Measurements from ENCODE around the gene ARL15.
"Not testable (repeated sequence)": the region's sequence is repeated elsewhere in the genome, so short reads cannot be mapped to it uniquely, and the experiment has no call there.

ARL15 gene

DNA sequence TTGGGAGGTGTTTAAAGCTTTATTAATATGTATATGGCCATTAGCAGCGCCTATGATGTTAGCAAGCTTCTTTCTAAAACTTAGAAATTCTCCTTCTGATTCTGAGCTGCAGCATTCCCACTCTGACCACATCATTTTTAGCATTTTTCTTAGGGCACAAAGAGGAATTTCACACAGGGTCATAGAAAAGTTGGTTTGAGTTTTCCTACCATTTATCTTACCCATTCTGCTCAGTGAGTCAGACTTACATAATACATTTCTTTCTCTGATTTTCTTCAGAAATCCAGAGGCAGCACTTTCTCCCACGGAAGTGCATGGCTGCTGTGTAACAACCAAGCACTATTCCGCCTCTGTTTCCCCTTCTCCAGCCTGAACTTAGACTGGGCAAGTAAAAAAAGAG is 246.6 kb downstream of the ARL15 start:
- DNase-seq (ENCODE audit: low spot score), result no peak
- H2AFZ ChIP-seq (ENCODE audit: low read length), result no peak overlapping the region
- no peak overlapping the region for H3K27ac ChIP-seq (replicated peaks; ENCODE audit: low read length)
- no peak overlapping the region for H3K14ac ChIP-seq (ENCODE audit: low read length)
- no peaks in the 10 kb centered on the region for H3K36me3 ChIP-seq (replicated peaks in 1 of 2; ENCODE audit: control insufficient read depth in 2 of 2, insufficient read depth in 2 of 2, low read length in 2 of 2)
- peaks cover 2 to 3% of the 10 kb centered on the region in 2 donors for H3K4me1 ChIP-seq (ENCODE audit: control insufficient read depth in 2 of 2, insufficient read depth in 1 of 2, low read depth in 1 of 2, low read length in 2 of 2)
- H3K23ac ChIP-seq (ENCODE audit: low read depth, low read length, poor library complexity), result no peak overlapping the region
- H3K4me2 ChIP-seq (ENCODE audit: insufficient read depth, low read length, poor library complexity, severe bottlenecking), result no peak overlapping the region
- H4K8ac ChIP-seq (ENCODE audit: low read depth, low read length), result no peak overlapping the region
- H3K18ac ChIP-seq (ENCODE audit: low read length), result no peak overlapping the region
- H2AK5ac ChIP-seq (ENCODE audit: low read depth, low read length), result no peak overlapping the region
- H3K9me3 ChIP-seq (replicated peaks in 1 of 2; ENCODE audit: control insufficient read depth in 2 of 2, insufficient read depth in 1 of 2, low read depth in 1 of 2, low read length in 2 of 2), result no peaks in the 10 kb centered on the region
- no peak overlapping the region for H3K4ac ChIP-seq (ENCODE audit: low read length)
- WGBS, 2 donors (ENCODE audit: extremely low coverage in 2 of 2, insufficient read length in 2 of 2, insufficient replicate concordance in 1 of 2), result no CpG with 5 or more reads among the region's 3 CpGs
- H3K9ac ChIP-seq (ENCODE audit: low read depth, low read length, poor library complexity), result no peak overlapping the region
- H4K91ac ChIP-seq (ENCODE audit: low read depth, low read length, poor library complexity), result no peak overlapping the region
- no peak overlapping the region for H2BK15ac ChIP-seq (ENCODE audit: low read length)
- no peak overlapping the region for H2BK120ac ChIP-seq (ENCODE audit: low read depth, low read length)
- no peaks in the 10 kb centered on the region for H3K79me1 ChIP-seq (ENCODE audit: low read depth, low read length)
- no peak overlapping the region for H2BK12ac ChIP-seq (ENCODE audit: low read length)
- H3K4me3 ChIP-seq (ENCODE audit: low read length in 2 of 2), result no peak overlapping the region
- no peaks in the 10 kb centered on the region for H3K27me3 ChIP-seq (ENCODE audit: control insufficient read depth in 3 of 3, insufficient read depth in 3 of 3, low read depth in 1 of 3, low read length in 3 of 3)
- H2BK5ac ChIP-seq (ENCODE audit: low read length), result no peak overlapping the region

DNA sequence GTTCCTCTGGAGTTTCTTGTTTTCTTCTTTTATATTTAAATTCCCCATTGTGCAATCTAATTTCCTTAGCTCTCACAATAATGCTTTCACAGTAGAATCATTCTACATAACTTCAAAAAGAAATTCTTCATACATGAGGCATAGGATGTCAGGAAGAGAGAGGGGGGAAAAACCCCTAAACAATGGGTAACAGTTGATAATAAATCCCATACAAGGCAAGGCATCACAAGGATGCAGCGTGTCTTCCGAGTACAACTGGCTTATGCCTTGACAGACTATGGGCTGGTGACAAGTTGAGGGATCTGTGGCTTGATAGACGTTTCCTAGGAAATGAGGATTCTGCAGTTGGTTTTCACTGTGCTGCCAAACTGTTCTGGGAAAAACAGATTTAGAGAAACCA is 247.4 kb downstream of the ARL15 start:
- Histone ChIP-seq H2AK5ac (ENCODE audit: low read depth, low read length) (no peak overlapping the region), H2BK120ac (ENCODE audit: low read depth, low read length) (no peak overlapping the region), H2AFZ (ENCODE audit: low read length) (no peak overlapping the region), H3K27ac (replicated peaks; ENCODE audit: low read length) (no peak overlapping the region), H2BK12ac (ENCODE audit: low read length) (no peak overlapping the region), H3K18ac (ENCODE audit: low read length) (no peak overlapping the region), H3K9me3 (replicated peaks in 1 of 2; ENCODE audit: control insufficient read depth in 2 of 2, insufficient read depth in 1 of 2, low read depth in 1 of 2, low read length in 2 of 2) (no peaks in the 10 kb centered on the region), H3K36me3 (replicated peaks in 1 of 2; ENCODE audit: control insufficient read depth in 2 of 2, insufficient read depth in 2 of 2, low read length in 2 of 2) (no peaks in the 10 kb centered on the region), H2BK5ac (ENCODE audit: low read length) (no peak overlapping the region), H3K4me1 (ENCODE audit: control insufficient read depth in 2 of 2, insufficient read depth in 1 of 2, low read depth in 1 of 2, low read length in 2 of 2) (peaks cover 2 to 3% of the 10 kb centered on the region in 2 donors), H3K23ac (ENCODE audit: low read depth, low read length, poor library complexity) (no peak overlapping the region), H4K91ac (ENCODE audit: low read depth, low read length, poor library complexity) (no peak overlapping the region), H3K79me1 (ENCODE audit: low read depth, low read length) (no peaks in the 10 kb centered on the region), H3K14ac (ENCODE audit: low read length) (no peak overlapping the region), H3K9ac (ENCODE audit: low read depth, low read length, poor library complexity) (no peak overlapping the region), H2BK15ac (ENCODE audit: low read length) (no peak overlapping the region), H4K8ac (ENCODE audit: low read depth, low read length) (no peak overlapping the region), H3K4ac (ENCODE audit: low read length) (no peak overlapping the region), H3K4me2 (ENCODE audit: insufficient read depth, low read length, poor library complexity, severe bottlenecking) (no peak overlapping the region), H3K27me3 (ENCODE audit: control insufficient read depth in 3 of 3, insufficient read depth in 3 of 3, low read depth in 1 of 3, low read length in 3 of 3) (no peaks in the 10 kb centered on the region), H3K4me3 (ENCODE audit: low read length in 2 of 2) (no peak overlapping the region)
- no peak for DNase-seq (ENCODE audit: low spot score)
- no CpG with 5 or more reads among the region's 3 CpGs for WGBS, 2 donors (ENCODE audit: extremely low coverage in 2 of 2, insufficient read length in 2 of 2, insufficient replicate concordance in 1 of 2)

DNA sequence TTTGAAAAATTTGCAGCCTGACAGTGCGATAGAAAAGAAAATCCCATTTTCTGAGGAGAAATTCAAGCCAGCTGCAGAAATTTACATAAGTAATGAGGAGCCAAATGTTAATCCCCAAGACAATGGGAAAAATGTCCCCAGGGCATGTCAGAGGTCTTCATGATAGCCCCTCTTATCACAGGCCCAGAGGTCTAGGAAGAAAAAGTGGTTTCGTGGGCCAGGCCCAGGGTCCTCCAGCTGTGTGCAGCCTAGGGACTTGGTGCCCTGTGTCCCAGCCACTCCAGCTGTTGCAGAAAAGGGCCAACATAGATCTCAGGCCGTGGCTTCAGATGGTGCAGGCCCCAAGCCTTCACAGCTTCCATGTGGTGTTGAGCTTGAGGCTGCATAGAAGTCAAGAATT is 249.5 kb downstream of the ARL15 start:
- not testable (repeated sequence) for H3K18ac ChIP-seq (ENCODE audit: low read length); H3K79me1 ChIP-seq (ENCODE audit: low read depth, low read length); H4K8ac ChIP-seq (ENCODE audit: low read depth, low read length); H3K4ac ChIP-seq (ENCODE audit: low read length); H2BK5ac ChIP-seq (ENCODE audit: low read length); DNase-seq (ENCODE audit: low spot score); H3K14ac ChIP-seq (ENCODE audit: low read length); H3K4me3 ChIP-seq (ENCODE audit: low read length in 2 of 2); H2BK15ac ChIP-seq (ENCODE audit: low read length); H3K4me1 ChIP-seq (ENCODE audit: control insufficient read depth in 2 of 2, insufficient read depth in 1 of 2, low read depth in 1 of 2, low read length in 2 of 2); H3K27me3 ChIP-seq (ENCODE audit: control insufficient read depth in 3 of 3, insufficient read depth in 3 of 3, low read depth in 1 of 3, low read length in 3 of 3); H4K91ac ChIP-seq (ENCODE audit: low read depth, low read length, poor library complexity); H2AFZ ChIP-seq (ENCODE audit: low read length); H3K23ac ChIP-seq (ENCODE audit: low read depth, low read length, poor library complexity); H2AK5ac ChIP-seq (ENCODE audit: low read depth, low read length); H3K36me3 ChIP-seq (replicated peaks in 1 of 2; ENCODE audit: control insufficient read depth in 2 of 2, insufficient read depth in 2 of 2, low read length in 2 of 2); H3K27ac ChIP-seq (replicated peaks; ENCODE audit: low read length); H2BK12ac ChIP-seq (ENCODE audit: low read length); H2BK120ac ChIP-seq (ENCODE audit: low read depth, low read length); H3K4me2 ChIP-seq (ENCODE audit: insufficient read depth, low read length, poor library complexity, severe bottlenecking); H3K9me3 ChIP-seq (replicated peaks in 1 of 2; ENCODE audit: control insufficient read depth in 2 of 2, insufficient read depth in 1 of 2, low read depth in 1 of 2, low read length in 2 of 2); H3K9ac ChIP-seq (ENCODE audit: low read depth, low read length, poor library complexity)
- no CpG with 5 or more reads among the region's 3 CpGs for WGBS, 2 donors (ENCODE audit: extremely low coverage in 2 of 2, insufficient read length in 2 of 2, insufficient replicate concordance in 1 of 2)

DNA sequence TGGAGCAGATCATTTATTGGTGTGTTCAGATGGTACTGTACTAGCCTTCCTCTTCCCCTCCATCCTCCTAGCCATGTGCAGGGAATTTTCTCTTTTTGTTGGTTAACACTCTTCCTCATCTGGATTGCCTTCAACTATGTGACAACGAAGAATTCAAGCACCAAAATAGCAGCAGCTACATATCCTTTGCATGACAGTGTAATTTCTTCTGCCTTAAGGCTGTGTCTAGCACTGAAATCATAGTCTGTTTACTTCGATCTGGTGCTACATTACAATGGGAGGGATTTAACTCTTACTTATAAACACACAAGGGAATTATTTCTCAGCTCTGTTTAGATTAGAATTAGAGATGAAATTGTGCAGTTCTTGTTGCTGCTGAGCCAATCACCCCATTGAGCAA is 260.4 kb downstream of the ARL15 start:
- no peak overlapping the region for H3K4ac ChIP-seq (ENCODE audit: low read length)
- H3K14ac ChIP-seq (ENCODE audit: low read length), result no peak overlapping the region
- H2BK15ac ChIP-seq (ENCODE audit: low read length), result no peak overlapping the region
- H2BK120ac ChIP-seq (ENCODE audit: low read depth, low read length), result no peak overlapping the region
- no peak overlapping the region for H3K9ac ChIP-seq (ENCODE audit: low read depth, low read length, poor library complexity)
- no peak overlapping the region for H2AK5ac ChIP-seq (ENCODE audit: low read depth, low read length)
- WGBS, 2 donors (ENCODE audit: extremely low coverage in 2 of 2, insufficient read length in 2 of 2, insufficient replicate concordance in 1 of 2), result no CpG with 5 or more reads among the region's 2 CpGs
- H3K79me1 ChIP-seq (ENCODE audit: low read depth, low read length), result no peaks in the 10 kb centered on the region
- no peaks in the 10 kb centered on the region for H3K27me3 ChIP-seq (ENCODE audit: control insufficient read depth in 3 of 3, insufficient read depth in 3 of 3, low read depth in 1 of 3, low read length in 3 of 3)
- H3K4me3 ChIP-seq (ENCODE audit: low read length in 2 of 2), result no peak overlapping the region
- no peak overlapping the region for H4K91ac ChIP-seq (ENCODE audit: low read depth, low read length, poor library complexity)
- H3K27ac ChIP-seq (replicated peaks; ENCODE audit: low read length), result no peak overlapping the region
- no peak overlapping the region for H3K18ac ChIP-seq (ENCODE audit: low read length)
- no peak overlapping the region for H2BK5ac ChIP-seq (ENCODE audit: low read length)
- no peak overlapping the region for H3K23ac ChIP-seq (ENCODE audit: low read depth, low read length, poor library complexity)
- no peak overlapping the region for H3K4me2 ChIP-seq (ENCODE audit: insufficient read depth, low read length, poor library complexity, severe bottlenecking)
- no peak for DNase-seq (ENCODE audit: low spot score)
- H2AFZ ChIP-seq (ENCODE audit: low read length), result no peak overlapping the region
- H3K9me3 ChIP-seq (replicated peaks in 1 of 2; ENCODE audit: control insufficient read depth in 2 of 2, insufficient read depth in 1 of 2, low read depth in 1 of 2, low read length in 2 of 2), result no peaks in the 10 kb centered on the region
- no peaks in the 10 kb centered on the region for H3K36me3 ChIP-seq (replicated peaks in 1 of 2; ENCODE audit: control insufficient read depth in 2 of 2, insufficient read depth in 2 of 2, low read length in 2 of 2)
- peaks cover 0 to 2% of the 10 kb centered on the region in 2 donors for H3K4me1 ChIP-seq (ENCODE audit: control insufficient read depth in 2 of 2, insufficient read depth in 1 of 2, low read depth in 1 of 2, low read length in 2 of 2)
- no peak overlapping the region for H4K8ac ChIP-seq (ENCODE audit: low read depth, low read length)
- H2BK12ac ChIP-seq (ENCODE audit: low read length), result no peak overlapping the region

Measured in neuronal stem cell (in vitro differentiated cells).